HG03139 (cell line): ENCODE measurements around the gene ZFYVE28.

ENCODE experiments used
- ATAC-seq: cut with Tn5 transposase; IDR thresholded peaks from one replicate; pipeline ENCODE4 v1.9.1; 2021; ENCODE audit not compliant: unreplicated experiment

Gene ZFYVE28

GRCh38 chr4:2354760-2355159 lies 63.7 kb downstream of the ZFYVE28 start:
- no peak for ATAC-seq

DNA sequence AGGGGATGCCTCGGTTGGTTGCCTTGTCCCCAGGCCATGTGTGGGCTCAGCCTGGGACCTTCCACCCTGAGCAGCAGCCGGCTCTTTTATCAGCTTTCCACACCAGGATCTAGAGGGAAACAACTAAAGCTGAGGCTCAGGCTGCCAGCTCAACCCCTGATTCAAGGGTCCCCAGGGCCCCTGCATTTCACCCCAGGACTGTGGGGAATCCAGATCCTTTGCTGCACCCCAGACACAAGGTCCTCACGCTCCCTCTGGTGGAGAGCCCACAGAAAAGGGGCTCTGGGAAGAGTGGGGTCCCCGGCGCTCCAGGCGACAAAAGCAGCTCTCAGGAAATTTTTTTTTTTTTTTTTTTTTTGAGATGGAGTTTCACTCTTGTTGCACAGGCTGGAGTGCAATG lies 64.3 kb downstream of the ZFYVE28 start:
- no peak for ATAC-seq

GRCh38 chr4:2353222-2354107 lies 65.0 kb downstream of the ZFYVE28 start:
- ATAC-seq, result no peak

- no peak for ATAC-seq
Observed at GRCh38 chr4:2352729-2353221, 65.7 kb downstream of the ZFYVE28 start.

DNA sequence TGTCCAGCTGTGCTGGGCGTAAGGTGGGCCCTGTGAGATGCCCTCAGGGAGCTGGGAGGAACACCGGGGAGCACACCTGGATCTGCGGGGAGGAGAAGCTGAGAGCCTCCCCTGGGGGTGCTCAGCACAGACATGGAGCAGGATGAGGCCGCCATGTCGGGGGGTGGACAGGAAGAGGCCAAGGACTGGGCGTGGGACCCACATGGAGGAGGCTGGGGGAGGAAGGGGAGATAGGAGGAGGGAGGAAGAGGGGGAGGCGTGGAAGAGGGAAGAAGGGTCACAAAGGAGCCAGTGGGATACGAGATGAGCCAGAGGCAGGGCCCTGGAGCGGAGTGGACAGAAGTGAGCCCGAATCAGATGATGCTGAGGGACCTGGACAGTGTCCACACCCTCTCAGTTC lies 66.3 kb downstream of the ZFYVE28 start:
- ATAC-seq, result no peak

GRCh38 chr4:2350982-2351381 lies 67.5 kb downstream of the ZFYVE28 start:
- no peak for ATAC-seq

GRCh38 chr4:2348786-2349185 lies 69.7 kb downstream of the ZFYVE28 start:
- ATAC-seq, result no peak

- ATAC-seq, result no peak
Observed at GRCh38 chr4:2347190-2347589, 71.3 kb downstream of the ZFYVE28 start.

DNA sequence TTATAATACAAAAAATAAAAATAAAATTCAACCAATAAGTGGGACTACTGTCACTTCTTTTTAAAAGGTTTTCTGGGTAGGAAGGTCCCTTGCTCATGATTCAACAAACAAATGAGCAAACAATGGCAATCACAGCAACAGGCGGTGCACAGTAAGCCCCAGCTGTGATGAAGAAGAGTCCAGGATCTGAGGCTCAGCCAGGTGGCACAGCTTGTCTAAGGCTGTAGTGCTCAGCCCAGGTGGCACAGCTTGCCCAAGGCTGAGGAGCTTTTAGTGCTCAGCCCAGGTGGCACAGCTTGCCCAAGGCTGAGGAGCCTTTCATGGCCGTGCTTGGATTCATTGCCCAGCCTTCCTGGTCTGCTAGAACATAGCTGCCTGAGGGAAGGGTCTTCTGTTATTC lies 75.0 kb downstream of the ZFYVE28 start:
- ATAC-seq, result no peak

GRCh38 chr4:2341911-2342652 lies 76.4 kb downstream of the ZFYVE28 start:
- ATAC-seq, result no peak

DNA sequence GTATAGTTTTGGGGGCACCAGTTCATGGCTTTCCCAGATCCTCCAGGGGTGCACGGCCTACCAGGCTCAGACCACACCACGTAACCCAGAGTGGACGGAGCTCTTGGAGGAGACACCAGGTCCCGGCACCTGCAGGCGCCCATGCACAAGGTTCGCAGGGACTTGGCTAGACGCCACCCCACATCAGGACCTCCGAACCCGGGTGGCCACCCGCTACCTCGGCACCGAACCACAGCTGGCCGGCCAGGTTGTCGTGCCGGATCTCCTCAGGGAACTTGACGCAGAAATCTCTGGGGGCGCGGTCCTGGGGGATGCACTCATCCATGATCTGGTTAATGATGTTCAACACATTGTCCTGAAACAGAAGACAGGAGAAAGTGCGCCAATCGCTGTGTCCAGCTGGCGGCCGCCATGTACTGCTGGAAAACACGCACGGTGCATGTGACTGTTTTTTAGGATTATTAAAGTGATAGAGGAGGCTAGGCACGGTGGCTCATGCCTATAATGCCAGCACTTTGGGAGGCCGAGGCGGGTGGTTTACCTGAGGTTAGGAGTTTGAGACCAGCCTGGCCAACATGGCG lies 77.1 kb downstream of the ZFYVE28 start:
- no peak for ATAC-seq

DNA sequence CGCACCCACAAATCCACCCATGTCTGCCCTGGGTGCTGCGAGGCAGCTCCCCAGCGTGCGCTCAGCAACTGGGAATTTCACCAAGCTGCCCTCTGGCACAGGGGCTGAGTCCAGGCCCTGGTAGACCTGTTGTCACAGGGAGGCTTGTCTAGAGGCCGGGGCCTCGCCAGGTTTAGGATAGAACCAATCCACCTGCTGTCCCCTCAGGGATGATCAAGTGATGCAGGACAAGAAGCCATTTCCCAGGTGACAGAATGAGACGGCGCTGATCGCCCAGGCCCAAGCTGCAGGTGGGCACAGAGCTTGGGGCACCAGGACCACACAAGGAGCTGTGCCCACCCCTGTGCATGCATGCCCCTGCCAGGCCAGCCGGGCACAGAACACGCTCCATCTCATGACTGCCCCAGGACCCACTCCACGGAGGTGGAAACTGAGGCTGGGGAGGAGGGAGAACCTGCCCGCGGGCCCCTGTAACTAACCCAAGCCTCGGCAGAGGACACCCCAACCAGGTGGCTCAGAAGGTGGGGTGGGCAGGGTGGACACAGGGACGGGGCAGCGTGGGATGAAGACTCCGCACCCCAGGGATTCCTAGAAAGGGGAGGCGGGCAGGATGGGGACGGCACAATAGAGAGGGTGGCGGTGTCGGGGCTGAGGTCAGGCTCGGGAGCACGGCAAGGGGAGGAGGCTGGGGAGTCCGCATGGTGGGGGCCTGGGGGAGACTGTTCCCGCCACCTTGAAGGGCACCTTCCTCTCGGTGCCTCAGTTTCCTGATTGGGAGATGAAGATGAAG lies 78.0 kb downstream of the ZFYVE28 start:
- ATAC-seq, result no peak

DNA sequence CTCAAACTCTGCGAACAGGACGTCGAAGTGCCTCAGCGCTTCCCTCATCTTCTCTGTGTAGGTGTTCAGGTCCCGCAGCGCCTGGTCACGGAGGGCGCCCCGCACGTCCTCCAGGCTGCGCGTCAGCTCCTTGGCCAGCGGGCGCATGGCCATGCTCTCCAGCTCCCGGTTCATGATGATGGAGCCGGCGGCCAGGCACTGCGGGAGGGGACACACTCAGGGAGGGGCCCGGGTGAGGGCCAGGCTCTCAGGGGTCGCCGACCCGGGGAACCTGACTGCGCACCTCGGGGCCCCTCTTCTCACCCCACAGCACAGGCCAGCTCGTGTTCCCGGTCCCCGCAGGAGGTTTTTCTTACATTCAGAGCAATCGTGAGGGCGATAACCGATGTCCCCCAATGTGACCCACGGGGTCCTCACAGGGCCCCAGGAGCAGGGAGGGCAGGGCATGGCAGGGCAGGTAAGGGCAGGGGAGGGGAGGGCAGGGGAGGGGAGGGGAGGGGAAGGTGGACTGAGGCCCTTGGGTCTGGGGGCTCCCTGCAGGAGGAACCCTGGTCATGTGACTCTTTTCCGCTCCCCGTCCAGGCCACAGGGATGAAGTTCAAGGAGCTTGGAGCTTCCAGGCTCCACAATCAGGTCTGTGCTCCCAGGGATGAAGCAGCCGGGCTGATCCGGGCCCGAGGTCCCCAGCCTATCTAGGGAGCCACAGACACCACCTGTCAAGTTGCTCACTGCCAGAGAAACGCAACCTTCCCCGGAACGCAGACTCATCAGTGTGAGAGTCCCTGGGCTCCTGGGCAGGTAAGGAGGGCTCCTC lies 78.8 kb downstream of the ZFYVE28 start:
- no peak for ATAC-seq

DNA sequence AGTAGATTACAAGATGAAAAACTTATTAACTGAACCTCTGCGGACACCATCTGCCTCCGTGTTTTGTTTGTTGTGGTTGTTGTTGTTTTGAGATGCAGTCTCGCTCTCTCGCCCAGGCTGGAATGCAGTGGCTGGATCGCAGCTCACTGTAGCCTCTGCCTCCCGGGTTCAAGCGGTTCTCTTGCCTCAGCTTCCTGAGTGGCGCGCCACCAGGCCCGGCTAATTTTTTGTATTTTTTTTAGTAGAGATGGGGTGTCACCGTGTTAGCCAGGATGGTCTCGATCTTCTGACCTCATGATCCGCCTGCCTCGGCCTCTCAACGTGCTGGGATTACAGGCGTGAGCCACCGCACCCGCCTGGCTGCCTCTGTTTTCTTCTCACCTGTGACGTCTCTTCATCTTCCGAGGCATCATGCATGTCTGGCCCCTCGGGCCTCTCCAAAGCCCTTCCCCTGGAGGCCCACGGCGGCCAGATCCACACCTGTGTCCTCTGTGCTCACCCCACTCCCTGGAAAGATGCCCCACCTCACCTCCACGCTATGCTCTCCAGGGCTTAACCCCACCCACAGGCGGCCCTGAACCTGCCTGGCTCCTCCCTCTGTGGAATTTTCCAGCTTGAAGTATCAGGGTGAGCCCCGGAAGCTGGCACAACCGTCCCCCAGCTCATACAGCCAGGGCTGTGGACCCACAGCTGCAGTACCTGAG lies 79.5 kb downstream of the ZFYVE28 start:
- no peak for ATAC-seq

DNA sequence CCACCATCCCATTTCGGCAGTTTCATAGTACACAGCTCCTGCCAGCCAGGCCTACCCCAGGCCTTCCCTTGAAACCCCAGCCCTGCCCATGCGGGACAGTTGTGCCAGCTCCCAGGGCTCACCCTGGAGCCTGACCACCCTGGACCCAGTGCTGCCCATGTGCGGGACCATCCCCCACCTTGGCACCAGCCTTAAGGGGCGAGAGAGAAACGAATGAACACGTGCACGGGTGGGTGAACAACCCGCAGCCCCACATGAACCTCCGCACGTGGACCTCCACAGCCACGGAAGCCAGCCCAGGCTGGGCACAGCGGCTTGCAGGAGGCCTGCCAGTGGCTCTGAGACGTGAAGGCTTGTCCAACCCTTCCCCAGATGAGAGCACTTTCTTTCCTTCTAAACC lies 80.5 kb downstream of the ZFYVE28 start:
- no peak for ATAC-seq

- ATAC-seq, result no peak
Observed at GRCh38 chr4:2337131-2337723, 81.2 kb downstream of the ZFYVE28 start.

DNA sequence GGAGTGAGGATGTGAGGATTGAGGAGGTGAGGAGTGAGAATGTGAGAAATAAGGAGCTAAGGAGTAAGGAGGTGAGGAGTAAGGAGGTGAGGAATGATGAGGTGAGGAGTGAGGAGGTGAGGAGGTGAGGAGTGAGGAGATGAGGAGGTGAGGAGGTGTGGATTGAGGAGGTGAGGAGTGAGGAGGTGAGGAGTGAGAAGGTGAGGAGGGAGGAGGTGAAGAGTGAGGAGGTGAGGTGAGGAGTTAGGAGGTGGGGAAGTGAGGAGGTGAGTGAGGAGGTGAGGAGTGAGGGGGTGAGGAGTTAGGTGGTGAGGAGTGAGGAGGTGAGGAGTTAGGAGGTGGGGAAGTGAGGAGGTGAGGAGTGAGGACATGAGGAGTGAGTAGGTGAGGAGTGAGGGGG lies 81.8 kb downstream of the ZFYVE28 start:
- no peak for ATAC-seq

- ATAC-seq, result no peak
Observed at GRCh38 chr4:2335729-2336101, 82.7 kb downstream of the ZFYVE28 start.
